HG03025 (cell line): Measurements from ENCODE around the gene DQX1.

ENCODE experiments used
- ATAC-seq: cut with Tn5 transposase; IDR thresholded peaks from one replicate; pipeline ENCODE4 v1.9.1; 2021; ENCODE audit warnings: mild to moderate bottlenecking, moderate library complexity; ENCODE audit not compliant: unreplicated experiment, low FRiP score

DQX1 gene

DNA sequence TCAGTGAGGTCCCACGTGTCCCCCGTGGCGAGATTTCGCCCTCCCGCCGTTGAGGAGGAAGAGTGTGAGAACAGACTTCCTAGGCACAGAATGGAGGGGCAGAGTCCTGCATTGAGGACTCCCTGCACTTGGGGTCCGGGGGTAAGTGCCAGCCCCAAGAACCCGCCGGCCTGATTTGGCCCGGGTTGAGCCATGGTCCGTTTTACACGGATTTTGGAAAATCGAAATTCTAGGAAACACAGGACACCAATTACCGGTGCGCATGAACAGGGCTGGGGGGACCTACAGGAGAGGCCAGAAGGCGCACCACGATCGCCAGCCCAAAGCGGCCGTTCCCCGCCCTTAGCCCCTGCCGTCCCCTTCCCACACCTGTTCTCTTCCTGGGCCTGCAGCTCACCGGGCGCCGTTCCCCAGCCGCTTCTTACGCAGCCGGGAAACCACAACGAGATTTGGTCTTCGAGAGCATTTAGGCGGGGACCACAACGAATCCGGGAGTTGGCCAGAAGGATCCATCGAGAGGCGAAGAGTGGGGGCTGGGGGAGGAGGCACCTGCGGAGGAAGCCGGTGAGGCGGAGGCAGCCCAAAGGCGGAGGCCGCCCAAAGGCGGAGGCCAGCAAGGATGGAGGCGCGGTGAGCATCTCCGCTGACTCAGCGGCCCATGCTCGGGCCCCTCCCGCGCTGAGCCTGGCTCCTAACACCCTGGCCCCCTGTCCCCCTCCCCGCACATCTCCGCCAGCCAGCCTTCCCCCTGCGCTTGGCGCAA lies 12.2 kb downstream of the DQX1 start:
- no peak for ATAC-seq

DNA sequence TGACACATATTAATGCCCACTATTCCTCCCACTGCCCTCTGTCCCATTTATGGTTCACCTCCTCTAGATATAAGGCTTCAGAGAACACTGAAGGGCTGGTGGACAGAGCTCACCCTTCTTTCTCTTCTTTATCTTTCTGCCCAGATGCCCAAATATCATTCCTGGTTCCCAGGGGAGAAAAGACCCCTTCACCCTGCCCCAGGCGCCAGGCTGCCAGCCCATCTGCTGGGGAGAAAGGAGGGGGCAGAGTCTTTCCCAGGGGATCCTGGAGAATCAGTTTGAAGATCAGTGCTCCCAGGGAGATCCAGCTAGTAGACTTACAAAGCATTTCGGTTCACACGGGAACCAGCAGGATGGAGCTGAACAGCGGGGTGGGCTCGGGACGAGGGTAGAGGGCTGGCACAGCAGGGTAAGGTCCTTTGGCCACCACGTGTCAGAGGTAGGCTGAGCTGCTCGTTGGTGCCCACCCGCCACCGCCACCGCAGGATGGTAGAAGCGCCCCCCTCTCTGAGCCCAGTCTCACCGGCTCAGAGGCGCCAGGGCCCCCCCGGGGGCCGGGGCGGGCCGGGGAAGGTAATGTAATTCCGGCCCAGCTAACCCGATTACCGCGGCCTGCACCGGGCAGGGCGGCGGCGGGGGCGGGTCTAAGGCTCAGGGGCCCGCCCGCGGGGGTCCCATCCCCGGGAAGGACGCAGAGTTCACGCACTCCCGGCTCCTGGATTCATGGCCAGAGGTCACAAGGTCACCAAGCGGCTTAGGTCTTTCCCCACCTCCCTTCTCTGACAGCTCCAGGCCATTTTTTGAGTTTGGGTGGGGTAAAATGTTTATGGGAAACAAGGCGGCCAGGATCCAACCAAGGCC lies 13.1 kb downstream of the DQX1 start:
- no peak for ATAC-seq

DNA sequence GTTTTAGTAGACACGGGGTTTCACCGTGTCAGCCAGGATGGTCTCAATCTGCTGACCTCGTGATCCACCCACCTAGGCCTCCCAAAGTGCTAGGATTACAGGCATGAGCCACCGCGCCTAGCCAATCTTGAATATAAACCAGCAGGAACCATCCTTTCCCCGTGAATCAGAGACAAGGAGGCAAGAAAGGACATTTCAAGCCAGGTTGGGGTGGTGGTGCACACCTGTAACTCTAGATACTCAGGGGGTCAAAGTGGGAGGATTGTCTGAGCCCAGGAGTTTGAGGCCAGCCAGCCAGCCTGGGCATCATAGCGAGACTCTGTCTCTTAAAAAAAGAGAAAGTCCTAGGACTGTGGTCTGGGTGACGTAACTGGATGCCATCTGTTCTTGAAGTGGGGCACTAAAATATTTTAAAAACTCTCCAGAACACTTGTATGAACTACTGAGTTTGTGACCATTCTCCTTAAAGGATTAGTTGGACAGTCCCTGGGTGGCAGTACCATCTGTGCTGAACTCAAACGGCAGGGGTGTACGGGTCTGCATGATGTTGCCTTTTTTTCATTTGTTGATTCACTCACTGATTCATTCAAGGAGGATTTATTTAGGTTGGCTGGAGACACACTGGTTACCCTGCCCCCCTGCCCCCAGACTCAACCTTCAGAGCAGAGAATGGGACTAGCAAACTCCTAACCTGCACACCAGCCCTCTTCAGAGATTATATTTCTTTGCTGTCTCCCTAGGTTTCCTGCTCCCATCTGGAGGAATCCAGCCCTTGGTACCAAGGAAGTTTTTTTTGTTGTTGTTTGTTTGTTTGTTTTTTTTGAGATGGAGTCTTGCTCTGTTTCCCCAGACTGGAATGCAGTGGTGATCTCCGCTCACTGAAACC lies 14.7 kb downstream of the DQX1 start:
- ATAC-seq: no peak

DNA sequence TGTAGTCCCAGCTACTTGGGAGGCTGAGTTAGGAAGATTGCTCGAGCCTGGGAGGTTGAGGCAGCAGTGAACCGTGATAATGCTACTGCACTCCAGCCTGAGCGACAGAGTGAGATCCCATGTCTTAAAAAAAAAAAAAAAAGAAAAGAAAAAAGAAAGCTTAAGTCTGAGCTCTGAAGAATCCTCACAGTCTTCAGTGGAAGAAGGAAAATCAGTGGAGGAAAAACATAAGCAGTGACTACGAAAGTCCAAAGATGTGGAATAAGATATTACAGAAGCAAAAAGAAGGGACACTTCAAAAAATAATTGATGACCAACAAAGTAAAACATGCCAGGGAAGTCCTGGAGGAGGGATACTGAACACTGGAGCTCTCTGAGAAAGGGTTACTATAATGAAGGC lies 15.8 kb downstream of the DQX1 start:
- ATAC-seq: no peak

DNA sequence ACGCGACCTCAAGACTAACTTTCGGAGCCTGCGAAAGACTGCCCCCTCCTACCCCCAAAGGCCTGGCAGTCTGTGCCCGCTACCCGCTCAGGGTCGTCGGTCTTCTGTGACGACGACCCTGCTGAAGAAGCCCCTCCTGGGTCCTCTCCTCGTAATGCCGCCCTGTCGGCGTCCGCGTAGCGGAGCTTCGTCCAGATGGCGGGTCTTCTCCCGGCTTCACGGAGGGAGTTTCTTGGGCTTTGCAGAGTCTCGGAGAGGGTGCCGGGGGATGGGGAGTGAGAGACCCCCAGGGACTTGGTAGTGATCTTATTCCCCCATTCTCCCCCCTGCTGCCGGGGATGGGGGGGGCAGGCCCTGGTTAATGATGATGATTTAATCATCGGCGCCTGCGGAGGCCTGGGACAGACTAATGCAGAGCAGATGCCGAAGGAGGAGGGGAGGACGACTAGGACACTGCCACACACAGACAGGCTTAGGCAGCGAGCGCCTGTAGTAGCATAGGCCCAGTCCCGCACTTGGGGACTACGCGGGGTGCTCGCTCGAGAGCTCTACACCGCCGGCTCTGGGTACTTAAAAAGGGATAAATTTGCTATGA lies 18.0 kb downstream of the DQX1 start:
- peak; percentile 11 for ATAC-seq

DNA sequence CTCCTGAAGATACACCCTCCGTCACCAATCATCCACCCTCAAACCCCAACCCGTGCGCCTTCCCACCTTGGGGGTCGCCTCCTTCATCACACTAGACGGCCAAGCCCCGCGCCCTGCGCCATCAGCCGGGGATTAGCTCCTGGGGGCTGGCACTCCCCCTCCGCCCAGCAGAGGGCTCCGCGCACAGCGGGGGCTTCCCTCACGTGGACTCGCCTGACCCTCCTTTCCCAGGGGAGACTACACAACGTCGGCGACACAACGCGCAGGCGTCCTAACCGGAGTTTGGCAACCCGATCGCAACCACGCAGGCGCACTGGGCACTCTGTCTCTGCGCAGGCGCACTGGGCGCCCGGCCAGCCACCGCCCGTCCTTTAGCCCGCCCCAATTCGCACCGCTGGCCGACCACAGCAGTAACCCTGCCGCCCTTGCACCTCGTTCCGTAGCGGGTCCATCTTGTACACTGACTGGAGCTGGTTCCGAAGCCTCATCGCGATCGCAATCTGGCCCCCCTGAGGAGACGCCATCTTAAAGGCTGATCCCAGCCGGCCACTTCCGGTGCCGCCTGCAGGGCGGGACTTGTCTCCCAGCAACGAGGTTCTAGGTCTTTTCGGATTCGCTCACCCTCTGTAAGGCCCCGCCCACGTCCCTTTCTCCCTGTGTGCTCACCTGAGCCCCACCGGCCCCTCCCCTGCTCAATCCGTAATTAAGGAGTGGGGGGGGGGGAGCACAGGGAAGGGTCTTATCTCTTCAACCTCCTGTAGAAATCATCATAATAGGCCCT lies 18.7 kb downstream of the DQX1 start, which contains the start of gene PCGF1:
Gene PCGF1, minus strand, starts transcription at position 551 of the 781 bp plus-strand sequence. Its CDS starts 27 bp downstream, at position 524.
- peak; percentile 93 for ATAC-seq

DNA sequence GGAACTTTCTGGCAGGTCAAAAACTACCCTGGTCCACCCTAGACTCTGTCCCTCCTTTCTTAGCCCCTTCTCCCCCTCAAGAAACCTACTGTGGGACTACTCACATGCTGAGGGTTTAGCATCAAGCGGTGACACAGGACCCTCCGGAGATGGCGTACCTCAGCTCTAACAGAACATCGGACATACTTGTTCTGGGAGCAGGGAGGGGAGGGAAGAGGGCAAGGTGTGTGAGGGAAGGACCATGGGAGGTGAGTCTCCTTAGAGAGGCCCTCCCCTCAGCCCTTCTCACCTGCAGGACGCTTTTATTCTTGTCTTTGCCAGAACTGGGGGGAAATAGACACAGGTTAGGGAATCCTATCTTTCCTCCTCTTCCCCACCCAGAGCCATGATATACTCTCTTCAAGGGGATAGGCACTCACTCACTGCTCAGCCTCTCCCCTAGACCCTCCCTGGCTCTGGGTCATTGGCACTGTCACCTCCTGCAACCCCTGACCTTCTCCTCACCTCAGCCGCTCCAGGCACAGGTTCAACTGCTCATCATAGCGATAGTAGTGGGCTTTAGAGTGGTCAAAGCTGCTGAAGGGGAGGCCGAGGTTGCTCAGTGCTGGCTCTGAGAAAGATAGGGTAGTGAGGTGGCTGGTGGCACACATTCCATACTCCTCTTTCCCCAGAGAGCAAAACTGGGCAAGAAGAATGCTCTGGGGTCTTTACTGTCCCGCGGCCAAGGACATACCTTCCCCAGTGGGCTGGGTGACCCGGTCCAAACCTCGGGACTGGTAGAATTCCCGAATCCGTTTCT lies 20.4 kb downstream of the DQX1 start:
- ATAC-seq: no peak

DNA sequence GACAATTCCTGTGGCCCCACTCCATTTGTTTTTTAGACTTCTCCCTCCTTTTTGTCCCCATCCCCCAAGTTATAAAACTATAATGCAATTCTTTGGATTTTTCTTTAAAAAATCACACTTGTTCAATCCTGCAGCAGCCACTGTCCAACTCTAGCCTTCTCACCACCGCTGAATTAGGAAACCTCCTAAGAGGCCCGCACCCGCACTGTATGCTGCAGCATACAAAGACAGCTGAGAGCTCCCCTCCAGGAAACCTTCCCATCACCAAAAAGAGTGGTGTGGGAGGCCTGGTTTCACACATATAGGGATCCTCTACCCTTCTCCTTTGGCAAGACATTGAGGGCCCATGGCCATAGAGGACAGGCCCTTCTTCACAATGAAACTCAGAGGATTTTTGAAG lies 21.4 kb downstream of the DQX1 start:
- ATAC-seq: no peak

DNA sequence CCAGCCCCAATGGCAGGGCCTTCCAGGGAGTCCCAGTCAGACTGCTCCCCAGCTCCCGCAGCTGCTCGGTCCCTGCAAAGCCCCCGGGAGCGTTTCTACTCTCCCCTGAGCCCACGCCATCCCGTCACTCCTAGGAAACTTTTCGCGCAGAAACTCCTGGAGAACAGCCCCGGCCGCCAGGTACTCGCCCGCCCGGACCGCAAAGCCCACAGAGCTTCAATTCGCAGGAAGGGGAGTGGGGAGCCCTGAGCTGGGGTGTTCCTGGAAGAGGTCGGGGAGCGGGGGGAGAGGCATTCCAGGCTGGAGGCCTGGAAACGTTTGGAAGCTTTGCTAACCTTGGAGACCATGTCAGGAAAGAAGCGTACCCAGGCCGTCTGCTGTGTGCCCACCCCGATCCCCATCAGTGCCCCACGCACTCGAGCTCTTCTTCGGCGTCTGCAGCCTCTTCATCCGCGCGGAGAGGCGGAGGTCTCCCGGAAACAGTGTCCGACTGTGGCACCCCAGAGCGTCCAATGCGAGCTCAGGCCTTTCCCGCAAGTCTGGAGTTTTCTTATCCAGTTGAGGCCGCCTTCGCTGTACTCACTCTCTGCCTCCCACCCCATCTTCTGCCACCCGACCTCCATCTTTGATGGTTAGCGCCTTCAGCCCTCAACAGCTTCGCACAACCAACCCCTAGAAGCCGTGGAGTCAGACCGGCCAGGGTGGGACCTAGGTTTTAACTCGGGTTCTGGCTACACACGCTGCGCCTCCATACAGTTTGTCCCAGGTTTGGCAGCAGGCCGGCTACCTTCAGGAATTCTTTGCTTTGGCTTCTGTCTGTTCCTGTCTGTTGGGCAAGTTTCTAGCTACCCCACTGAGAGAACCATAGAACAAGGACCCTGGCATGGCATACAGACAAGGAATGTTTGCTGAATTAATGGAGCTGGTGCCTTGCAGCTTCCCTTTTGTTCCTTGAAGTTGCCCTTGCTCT lies 22.2 kb downstream of the DQX1 start:
- no peak for ATAC-seq

DNA sequence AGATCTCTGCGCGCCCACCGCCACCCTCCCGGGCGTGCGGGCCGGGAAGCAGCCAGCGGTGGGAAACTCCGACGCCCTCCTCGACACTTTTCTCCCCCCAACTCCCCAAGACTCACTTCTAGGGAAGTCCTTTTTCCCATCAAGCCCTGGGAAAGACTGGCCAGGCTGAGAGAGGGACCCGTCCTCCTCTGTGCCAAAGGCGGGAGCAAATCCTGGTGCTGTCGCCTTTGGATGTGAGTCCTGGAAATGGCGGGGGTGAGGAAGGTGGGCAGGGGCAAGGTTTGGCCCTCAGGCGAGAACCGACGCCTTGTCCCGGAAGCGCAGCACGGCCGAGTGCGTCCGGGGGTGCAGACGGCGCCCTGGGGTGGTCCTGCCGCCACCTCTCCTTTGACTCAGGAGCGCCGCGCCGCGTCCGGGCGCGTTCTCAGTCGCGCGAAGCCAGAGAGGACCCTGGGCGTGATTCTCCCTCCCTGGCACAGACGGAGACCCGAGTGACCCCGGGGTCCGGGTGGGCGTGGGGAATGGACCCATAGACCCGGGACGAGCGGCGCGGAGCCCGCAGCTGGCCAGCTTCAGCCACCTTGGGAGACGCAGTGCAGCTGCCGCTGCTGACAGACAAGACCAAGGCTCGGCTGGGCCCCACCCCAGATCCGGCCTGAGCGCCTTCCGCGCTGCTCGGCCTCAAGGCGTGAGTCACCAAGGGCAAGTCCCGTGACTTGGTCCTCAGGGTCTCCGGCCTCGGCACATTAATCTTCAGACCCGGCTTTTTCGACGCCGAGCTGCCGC lies 23.1 kb downstream of the DQX1 start:
- no peak for ATAC-seq

DNA sequence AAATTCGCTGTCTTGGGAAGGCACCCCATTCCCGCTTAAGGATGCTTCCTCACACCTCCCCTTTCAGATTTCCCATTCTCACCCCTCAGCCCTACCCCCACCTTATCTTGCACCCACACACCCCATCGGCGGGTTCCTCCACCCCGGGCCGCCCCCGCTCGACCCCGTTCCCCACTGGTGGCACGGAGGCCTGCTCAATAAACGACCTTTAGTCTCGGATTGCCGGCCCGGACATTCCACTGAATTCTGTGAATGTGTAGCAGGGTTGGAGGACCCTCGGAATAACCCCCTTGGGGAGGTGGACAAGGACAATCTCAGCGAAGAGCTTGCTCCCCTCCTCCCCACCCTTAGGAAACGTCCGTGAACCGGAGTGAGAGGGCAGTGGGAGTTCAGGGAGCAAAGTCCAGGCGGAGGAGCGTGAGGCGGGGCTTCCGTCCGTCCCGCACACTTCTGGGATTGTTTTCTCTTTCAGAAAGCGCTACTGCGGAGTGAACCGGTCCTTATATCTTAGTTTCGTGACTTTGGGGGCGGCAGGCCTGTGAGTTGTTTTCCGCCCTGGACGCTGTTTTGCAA lies 23.8 kb downstream of the DQX1 start:
- no peak for ATAC-seq

DNA sequence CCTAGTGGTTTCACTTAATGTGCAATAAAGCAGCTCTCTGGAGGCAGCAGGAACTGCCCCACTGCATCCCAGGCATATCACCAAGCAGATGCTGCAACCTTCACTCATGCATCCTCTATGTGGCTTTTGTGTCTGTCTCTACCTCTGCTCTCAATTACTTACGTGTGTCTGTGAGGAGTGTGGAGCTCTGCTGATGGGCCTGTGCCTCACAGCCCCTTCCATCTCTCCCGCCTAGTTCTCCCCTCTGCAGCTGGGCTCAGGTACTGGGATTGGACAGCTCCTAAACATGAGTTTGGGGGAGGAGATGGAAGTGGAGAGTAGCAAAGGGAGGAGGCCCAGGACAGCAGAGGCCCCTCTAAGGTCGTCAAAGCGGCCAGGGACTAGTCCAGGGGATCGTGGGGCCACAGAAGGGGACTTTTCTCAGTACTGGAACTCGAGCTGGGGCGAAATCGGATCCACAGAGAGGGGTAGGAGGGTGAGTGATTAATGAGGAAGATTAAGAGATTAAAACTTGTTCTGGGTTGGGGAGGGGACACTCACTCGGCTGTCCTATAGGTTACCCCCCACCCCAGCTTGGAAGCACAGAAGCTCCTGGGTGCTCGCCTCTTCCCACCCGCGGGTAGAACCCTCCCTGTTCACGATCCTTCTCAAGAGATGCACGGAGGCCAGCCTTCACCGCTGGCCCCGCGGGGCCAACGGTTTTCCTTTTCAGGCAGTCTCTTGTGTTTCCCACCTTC lies 24.5 kb downstream of the DQX1 start:
- ATAC-seq: no peak

DNA sequence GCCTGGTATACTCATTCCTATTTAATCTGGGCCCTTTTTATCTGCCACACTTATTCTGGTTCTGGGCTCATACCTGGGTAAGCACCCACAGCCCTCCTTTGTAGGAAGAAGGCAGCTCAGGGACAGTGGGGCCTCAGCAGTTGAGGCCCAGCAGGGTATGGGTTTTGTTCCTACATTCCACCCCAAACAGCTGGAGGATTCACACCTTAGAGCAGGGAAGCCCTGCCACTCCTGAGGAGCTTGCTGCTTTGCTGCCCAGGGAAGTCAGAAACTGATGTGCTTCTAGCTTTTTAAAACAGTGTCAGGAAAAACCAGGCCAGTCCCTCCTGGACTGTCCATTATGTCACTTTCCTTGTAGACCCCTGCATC lies 25.5 kb downstream of the DQX1 start:
- ATAC-seq: no peak

DNA sequence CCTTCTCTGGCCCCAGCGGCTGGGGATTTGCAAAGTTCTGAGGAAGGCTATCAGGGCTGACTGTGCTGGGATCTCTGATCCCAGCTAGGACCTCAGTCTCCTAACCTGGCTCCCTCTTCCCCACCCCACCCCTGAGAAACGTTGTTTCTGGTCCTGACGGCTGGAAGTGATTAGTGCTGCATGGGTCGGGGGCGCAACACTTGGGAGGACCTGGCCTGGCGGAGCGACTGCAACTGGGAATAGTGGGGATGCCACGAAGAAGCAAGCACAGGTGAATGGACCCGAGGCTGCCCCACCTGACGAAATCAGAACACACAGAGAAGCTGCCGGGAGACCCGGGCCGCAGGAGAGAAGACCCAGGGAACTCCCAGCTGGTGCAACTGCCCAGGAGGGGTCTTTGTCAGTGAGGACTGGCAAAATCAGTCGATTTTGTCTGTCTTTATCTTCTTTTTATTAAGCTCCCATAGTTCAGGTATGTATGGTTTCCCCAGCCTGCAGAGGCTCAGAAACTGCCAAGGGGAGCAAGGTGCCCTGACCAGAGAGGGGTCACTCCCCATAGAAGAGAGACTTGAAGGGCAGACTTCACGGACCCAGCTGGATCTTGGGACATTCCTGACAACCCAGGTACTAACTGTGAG lies 26.0 kb downstream of the DQX1 start:
- ATAC-seq: no peak

DNA sequence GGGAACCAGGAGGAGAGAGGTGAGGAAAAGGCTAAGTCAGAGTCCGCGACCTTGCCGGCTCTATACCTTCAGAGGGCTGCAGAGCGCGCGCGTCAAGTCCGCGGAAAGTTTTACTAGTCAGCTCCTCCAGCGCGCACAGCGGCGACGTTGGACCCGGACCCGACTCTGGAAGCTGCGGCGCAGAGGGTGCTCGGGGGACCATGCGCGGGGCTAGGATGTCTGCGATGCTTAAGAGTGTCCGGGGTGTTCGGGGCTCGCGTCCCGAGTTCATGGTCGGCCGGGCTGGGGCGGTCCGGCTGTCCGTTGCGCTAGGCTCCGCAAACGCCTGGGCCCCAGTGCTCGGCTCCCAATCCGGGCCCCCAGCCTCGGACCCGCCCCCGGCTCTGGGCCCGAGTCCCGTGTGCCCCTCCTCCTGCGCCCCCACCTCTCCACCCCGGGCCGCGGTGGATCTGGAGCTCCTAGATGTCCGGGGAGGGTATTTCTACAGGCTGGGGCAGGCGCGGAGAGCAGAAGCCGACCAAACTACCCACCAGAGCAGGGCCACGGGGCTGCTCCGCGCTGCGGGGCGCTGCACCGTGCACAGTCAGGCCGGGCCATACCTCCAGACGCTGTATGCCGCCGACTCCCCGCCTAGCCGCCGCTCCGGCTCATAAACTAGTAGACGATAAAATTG lies 26.6 kb downstream of the DQX1 start, which contains the start of gene LBX2:
Gene LBX2, minus strand, starts transcription at position 337 of the 673 bp plus-strand sequence. Its CDS starts 66 bp downstream, at position 271.
- ATAC-seq: no peak
